OCI-LY3 (cell line): ENCODE measurements around the gene RALA.

Source experiments
- H2AFZ ChIP-seq: fragments of 200-600, 300-600 bp; shearing (Covaris generic); 2 replicates; pipeline ENCODE4 v1.6.0; 2014; ENCODE audit warnings: antibody characterized with exemption, low read depth, low read length
- H3K27ac ChIP-seq: fragments of 200-600, 300-600 bp; sonication (generic); 2 replicates; pipeline ENCODE4 v1.5.1; 2014; ENCODE audit warnings: mild to moderate bottlenecking, low read length, moderate library complexity, mixed read lengths
- H3K27me3 ChIP-seq: fragments of 200-600, 300-600 bp; sonication (generic); 2 replicates; pipeline ENCODE4 v1.6.1; 2014; ENCODE audit warnings: low read depth, low read length, mixed read lengths
- H3K36me3 ChIP-seq: fragments of 200-600, 300-600 bp; sonication (generic); replicated peaks from 2 replicates; pipeline ENCODE3; 2014; ENCODE audit warnings: low read depth, low read length, mixed read lengths
- H3K4me1 ChIP-seq: fragments of 300-600, 200-600 bp; sonication (generic); 2 replicates; pipeline ENCODE4 v1.6.1; 2014; ENCODE audit warnings: low read length, mixed read lengths
- H3K4me2 ChIP-seq: fragments of 200-600, 300-600 bp; sonication (generic); 2 replicates; pipeline ENCODE4 v1.6.1; 2014; ENCODE audit warnings: low read length, mixed read lengths
- H3K4me3 ChIP-seq: fragments of 300-600, 200-600 bp; sonication (generic); 2 replicates; pipeline ENCODE4 v1.5.1; 2014; ENCODE audit warnings: antibody characterized with exemption, mild to moderate bottlenecking, low read length, moderate library complexity
- H3K79me2 ChIP-seq: fragments of 300-600, 200-600 bp; shearing (Covaris generic); 2 replicates; pipeline ENCODE4 v1.6.1; 2014; ENCODE audit warnings: mild to moderate bottlenecking, low read length, mixed read lengths
- H3K9ac ChIP-seq: fragments of 300-600, 200-600 bp; shearing (Covaris generic); 2 replicates; pipeline ENCODE4 v1.6.0; 2014; ENCODE audit warnings: mild to moderate bottlenecking, low read length, moderate library complexity
- H3K9me3 ChIP-seq: fragments of 200-600, 300-600 bp; shearing (Covaris generic); 2 replicates; pipeline ENCODE4 v1.6.1; 2014; ENCODE audit warnings: low read length, mixed read lengths; ENCODE audit not compliant: insufficient read depth
- H4K20me1 ChIP-seq: fragments of 200-600, 300-600 bp; sonication (generic); 2 replicates; pipeline ENCODE4 v1.6.1; 2016; ENCODE audit warnings: low read length, mixed read lengths; ENCODE audit not compliant: insufficient read depth
- CTCF ChIP-seq: fragments of 200-600, 300-600 bp; sonication (generic); IDR thresholded peaks from 2 replicates; pipeline ENCODE4 v1.5.1; 2014; ENCODE audit warnings: antibody characterized with exemption, low read length, low read depth
- EZH2phosphoT487 ChIP-seq: fragments of 200-600 bp; shearing (Covaris generic); IDR thresholded peaks from 2 replicates; pipeline ENCODE4 v1.6.1; 2018; ENCODE audit warnings: antibody characterized with exemption, mixed run types, low read depth

Gene RALA

GRCh38 chr7:39695852-39696586, 72.6 kb downstream of the RALA start:
- Histone ChIP-seq H3K27me3 (no peaks in the 10 kb centered on the region), H4K20me1 (no peaks in the 10 kb centered on the region), H3K4me3 (no peak overlapping the region), H3K4me1 (no peaks in the 10 kb centered on the region), H3K9ac (no peak overlapping the region), H2AFZ (no peak overlapping the region), H3K4me2 (no peak overlapping the region), H3K36me3 (peaks cover 60% of the 10 kb centered on the region), H3K9me3 (no peaks in the 10 kb centered on the region), H3K27ac (no peak overlapping the region), H3K79me2 (no peaks in the 10 kb centered on the region)
- TF ChIP-seq CTCF: no peak
- TF ChIP-seq EZH2phosphoT487: no peak

GRCh38 chr7:39696631-39697030, 73.3 kb downstream of the RALA start:
- H3K27me3 ChIP-seq: no peaks in the 10 kb centered on the region
- H3K27ac ChIP-seq: no peak overlapping the region
- TF ChIP-seq EZH2phosphoT487: no peak
- no peak for TF ChIP-seq CTCF
- no peak overlapping the region for H3K4me2 ChIP-seq
- no peak overlapping the region for H3K4me3 ChIP-seq
- no peaks in the 10 kb centered on the region for H4K20me1 ChIP-seq
- peaks cover 54% of the 10 kb centered on the region for H3K36me3 ChIP-seq
- no peak overlapping the region for H3K9ac ChIP-seq
- no peak overlapping the region for H2AFZ ChIP-seq
- H3K4me1 ChIP-seq: no peaks in the 10 kb centered on the region
- no peaks in the 10 kb centered on the region for H3K9me3 ChIP-seq
- no peaks in the 10 kb centered on the region for H3K79me2 ChIP-seq

- H2AFZ ChIP-seq: no peak overlapping the region
- peaks cover 46% of the 10 kb centered on the region for H3K36me3 ChIP-seq
- no peaks in the 10 kb centered on the region for H3K79me2 ChIP-seq
- H3K4me2 ChIP-seq: no peak overlapping the region
- TF ChIP-seq CTCF (no peak), EZH2phosphoT487 (no peak)
- H3K4me1 ChIP-seq: no peaks in the 10 kb centered on the region
- H3K9me3 ChIP-seq: no peaks in the 10 kb centered on the region
- no peak overlapping the region for H3K27ac ChIP-seq
- no peak overlapping the region for H3K9ac ChIP-seq
- H3K27me3 ChIP-seq: no peaks in the 10 kb centered on the region
- no peak overlapping the region for H3K4me3 ChIP-seq
- no peaks in the 10 kb centered on the region for H4K20me1 ChIP-seq
Measured at GRCh38 chr7:39697483-39697882, 74.1 kb downstream of the RALA start.

- no peak overlapping the region for H3K4me3 ChIP-seq
- H3K27me3 ChIP-seq: no peaks in the 10 kb centered on the region
- H3K79me2 ChIP-seq: no peaks in the 10 kb centered on the region
- H3K36me3 ChIP-seq: peaks cover 40% of the 10 kb centered on the region
- no peak overlapping the region for H3K9ac ChIP-seq
- no peaks in the 10 kb centered on the region for H3K9me3 ChIP-seq
- H3K4me1 ChIP-seq: no peaks in the 10 kb centered on the region
- no peak overlapping the region for H3K27ac ChIP-seq
- H2AFZ ChIP-seq: no peak overlapping the region
- no peak overlapping the region for H3K4me2 ChIP-seq
- TF ChIP-seq EZH2phosphoT487 (no peak), CTCF (no peak)
- H4K20me1 ChIP-seq: no peaks in the 10 kb centered on the region
Measured at GRCh38 chr7:39700165-39700564, 76.8 kb downstream of the RALA start.
